HG02642 (cell line): ENCODE data around the gene LAT.
"Not testable (repeated sequence)": the region's sequence is repeated elsewhere in the genome, so short reads cannot be mapped to it uniquely, and the experiment has no call there.

Source experiments
- ATAC-seq: cut with Tn5 transposase; IDR thresholded peaks from one replicate; pipeline ENCODE4 v1.9.1; 2021; ENCODE audit warnings: mild to moderate bottlenecking; ENCODE audit not compliant: unreplicated experiment, poor library complexity

The LAT gene

GRCh38 chr16:29004496-29005139, 19.8 kb downstream of the LAT start:
- ATAC-seq: not testable (repeated sequence)

GRCh38 chr16:29007730-29008593, 23.1 kb downstream of the LAT start:
- ATAC-seq: no peak

- no peak for ATAC-seq
Measured at GRCh38 chr16:29009050-29009837, 24.4 kb downstream of the LAT start.

- no peak for ATAC-seq
Measured at GRCh38 chr16:29009838-29010166, 24.9 kb downstream of the LAT start.

- ATAC-seq: no peak
Measured at GRCh38 chr16:29011112-29011511, 26.3 kb downstream of the LAT start.

- no peak for ATAC-seq
Measured at GRCh38 chr16:29011851-29012250, 27.0 kb downstream of the LAT start.

GRCh38 chr16:29012913-29013553, 28.2 kb downstream of the LAT start:
- ATAC-seq: no peak

GRCh38 chr16:29014561-29015069, 29.8 kb downstream of the LAT start:
- no peak for ATAC-seq

- no peak for ATAC-seq
Measured at GRCh38 chr16:29022196-29022595, 37.3 kb downstream of the LAT start.

GRCh38 chr16:29023279-29024277, 38.7 kb downstream of the LAT start:
- ATAC-seq: no peak

GRCh38 chr16:29024278-29024677, 39.4 kb downstream of the LAT start:
- no peak for ATAC-seq

GRCh38 chr16:29025218-29025617, 40.4 kb downstream of the LAT start:
- no peak for ATAC-seq

- ATAC-seq: no peak
Measured at GRCh38 chr16:29025735-29026134, 40.9 kb downstream of the LAT start.

- no peak for ATAC-seq
Measured at GRCh38 chr16:29028457-29029167, 43.8 kb downstream of the LAT start.

- no peak for ATAC-seq
Measured at GRCh38 chr16:29029168-29029994, 44.5 kb downstream of the LAT start.

GRCh38 chr16:29030086-29030840, 45.4 kb downstream of the LAT start:
- no peak for ATAC-seq
